Calu3 (cell line): Measurements from ENCODE around the gene ALK. TPM values are rescaled to one million over a fixed set of nuclear protein-coding genes. Genes with fewer than 3 reads are reported as not detected.

ENCODE experiments used
- BruUV-seq: library from RNA; stranded (reverse); fragments of 400-500 nt; replicated peaks from 2 replicates; lab custom pipeline; 2021; lab: Mats Ljungman, UMichigan
- CTCF ChIA-PET: fragments of 300-600 bp; sonication (Branson Sonifier 250); formaldehyde crosslinking; loops from one replicate; lab custom pipeline; 2022; ENCODE audit warnings: antibody characterized with exemption; lab: Charles Lee
- DNase-seq: peaks from one replicate; pipeline ENCODE4 v3.0.0; 2022
- H3K27ac Mint-ChIP-seq: one replicate; pipeline ENCODE4 v1.8.0; 2022; ENCODE audit warnings: mixed read lengths; ENCODE audit not compliant: unreplicated experiment
- H3K27me3 Mint-ChIP-seq: one replicate; pipeline ENCODE4 v1.8.0; 2022; ENCODE audit warnings: mixed read lengths; ENCODE audit not compliant: unreplicated experiment
- H3K36me3 Mint-ChIP-seq: one replicate; pipeline ENCODE4 v1.8.0; 2022; ENCODE audit warnings: mild to moderate bottlenecking, moderate library complexity, mixed read lengths; ENCODE audit not compliant: insufficient read depth, unreplicated experiment
- H3K4me1 Mint-ChIP-seq: one replicate; pipeline ENCODE4 v1.8.0; 2022; ENCODE audit warnings: mild to moderate bottlenecking, low read depth, mixed read lengths; ENCODE audit not compliant: unreplicated experiment
- H3K4me3 Mint-ChIP-seq: one replicate; pipeline ENCODE4 v1.8.0; 2022; ENCODE audit warnings: mild to moderate bottlenecking, low read depth, moderate library complexity, mixed read lengths; ENCODE audit not compliant: unreplicated experiment
- H3K9me3 Mint-ChIP-seq: one replicate; pipeline ENCODE4 v1.8.0; 2022; ENCODE audit warnings: low read depth, mixed read lengths; ENCODE audit not compliant: unreplicated experiment
- intact Hi-C: fragments of 100-400 bp; cut with micrococcal nuclease; formaldehyde crosslinking; loops from one replicate; pipeline ENCODE4 v1.10.0; 2022; ENCODE audit not compliant: unreplicated experiment
- total RNA-seq: library from RNA; stranded (reverse); gene quantifications from 2 replicates; pipeline ENCODE4 v1.2.3, GENCODE V29; 2022
- TF ChIP-seq, protein P1 (sequence below): fragments of 200-600 bp; IDR thresholded peaks from one replicate; pipeline ENCODE4 v1.8.0; 2022; ENCODE audit warnings: antibody characterized with exemption; ENCODE audit not compliant: unreplicated experiment

The ALK gene
- total RNA-seq, 1 experiment from 2014 or later, result not detected

DNA sequence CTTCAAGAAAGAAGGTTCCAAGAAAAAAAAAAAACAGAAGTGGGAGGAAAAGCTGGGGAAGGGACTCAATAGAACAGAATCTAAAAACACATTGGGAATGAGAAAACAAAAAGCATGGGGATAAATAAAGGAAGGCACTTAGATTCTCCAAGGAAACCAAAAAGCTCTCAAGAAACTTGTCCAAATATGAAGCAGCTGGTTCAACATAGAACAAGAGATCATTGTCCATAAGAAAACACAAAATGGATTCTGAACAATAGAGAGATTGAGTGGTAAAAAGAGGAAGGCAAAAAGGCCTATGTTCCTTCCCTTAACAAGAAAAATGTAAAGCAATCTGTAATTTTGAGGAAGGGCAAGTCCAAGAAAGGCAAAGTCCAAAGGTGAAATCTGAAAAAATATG, 32.9 kb upstream of the ALK start:
- TF ChIP-seq, protein P1, sequence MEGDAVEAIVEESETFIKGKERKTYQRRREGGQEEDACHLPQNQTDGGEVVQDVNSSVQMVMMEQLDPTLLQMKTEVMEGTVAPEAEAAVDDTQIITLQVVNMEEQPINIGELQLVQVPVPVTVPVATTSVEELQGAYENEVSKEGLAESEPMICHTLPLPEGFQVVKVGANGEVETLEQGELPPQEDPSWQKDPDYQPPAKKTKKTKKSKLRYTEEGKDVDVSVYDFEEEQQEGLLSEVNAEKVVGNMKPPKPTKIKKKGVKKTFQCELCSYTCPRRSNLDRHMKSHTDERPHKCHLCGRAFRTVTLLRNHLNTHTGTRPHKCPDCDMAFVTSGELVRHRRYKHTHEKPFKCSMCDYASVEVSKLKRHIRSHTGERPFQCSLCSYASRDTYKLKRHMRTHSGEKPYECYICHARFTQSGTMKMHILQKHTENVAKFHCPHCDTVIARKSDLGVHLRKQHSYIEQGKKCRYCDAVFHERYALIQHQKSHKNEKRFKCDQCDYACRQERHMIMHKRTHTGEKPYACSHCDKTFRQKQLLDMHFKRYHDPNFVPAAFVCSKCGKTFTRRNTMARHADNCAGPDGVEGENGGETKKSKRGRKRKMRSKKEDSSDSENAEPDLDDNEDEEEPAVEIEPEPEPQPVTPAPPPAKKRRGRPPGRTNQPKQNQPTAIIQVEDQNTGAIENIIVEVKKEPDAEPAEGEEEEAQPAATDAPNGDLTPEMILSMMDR, result no peak
- Mint-ChIP-seq H3K4me1 (no peaks in the 10 kb centered on the region), H3K4me3 (no peak overlapping the region), H3K36me3 (no peaks in the 10 kb centered on the region), H3K27me3 (peaks cover 89% of the 10 kb centered on the region), H3K27ac (no peak overlapping the region), H3K9me3 (peaks cover 6% of the 10 kb centered on the region)
- BruUV-seq, result no TSS peak
- CTCF ChIA-PET, result no interaction called here
- DNase-seq, result no peak
- intact Hi-C loops, result no loop called here

DNA sequence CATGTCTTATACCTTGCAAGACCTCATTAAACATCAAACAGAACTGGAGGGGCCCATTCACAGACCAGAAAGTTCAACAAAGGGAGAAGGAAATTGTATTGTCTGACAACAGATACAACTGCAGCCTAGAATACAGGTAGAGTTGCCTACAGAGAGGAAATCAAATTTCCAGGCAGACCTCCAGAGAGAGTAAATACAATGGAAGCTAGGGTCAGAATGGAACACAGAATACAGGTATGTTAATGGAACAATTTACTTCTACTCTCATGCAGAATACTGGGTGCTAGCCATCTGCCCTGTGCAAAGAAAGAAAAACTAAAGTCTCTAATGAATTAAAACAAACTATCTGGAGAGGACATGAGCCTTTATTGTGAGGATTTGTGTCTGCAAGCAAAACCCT, 31.6 kb upstream of the ALK start:
- no peak overlapping the region for H3K27ac Mint-ChIP-seq
- no TSS peak for BruUV-seq
- peaks cover 89% of the 10 kb centered on the region for H3K27me3 Mint-ChIP-seq
- intact Hi-C loops, result no loop called here
- TF ChIP-seq, protein P1, result no peak
- peaks cover 6% of the 10 kb centered on the region for H3K9me3 Mint-ChIP-seq
- no peak overlapping the region for H3K4me3 Mint-ChIP-seq
- no peaks in the 10 kb centered on the region for H3K4me1 Mint-ChIP-seq
- DNase-seq, result no peak
- no peaks in the 10 kb centered on the region for H3K36me3 Mint-ChIP-seq
- CTCF ChIA-PET, result no interaction called here

DNA sequence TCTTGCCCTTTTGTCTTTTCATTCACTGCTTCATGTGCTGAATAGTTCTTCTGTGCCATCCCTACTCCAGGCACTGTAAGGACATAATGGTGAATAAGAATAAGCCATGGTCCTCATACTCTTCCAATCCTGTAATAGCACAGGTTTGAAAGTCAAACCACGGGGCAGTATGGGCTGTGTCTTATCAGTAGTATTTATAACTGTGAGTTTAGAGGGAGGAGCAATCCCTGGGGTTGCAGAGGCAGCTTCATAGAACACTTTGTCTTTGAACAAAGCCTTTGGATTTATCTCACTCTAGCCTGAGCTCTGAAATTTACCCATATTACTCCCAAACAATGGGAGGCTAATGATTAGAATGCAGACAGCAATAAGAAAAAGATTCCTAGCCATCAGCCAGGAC, 30.2 kb upstream of the ALK start:
- peaks cover 92% of the 10 kb centered on the region for H3K27me3 Mint-ChIP-seq
- peaks cover 6% of the 10 kb centered on the region for H3K9me3 Mint-ChIP-seq
- CTCF ChIA-PET, result no interaction called here
- intact Hi-C loops, result no loop called here
- TF ChIP-seq, protein P1, result no peak
- no peak overlapping the region for H3K4me3 Mint-ChIP-seq
- no peak overlapping the region for H3K27ac Mint-ChIP-seq
- H3K4me1 Mint-ChIP-seq, result no peaks in the 10 kb centered on the region
- DNase-seq, result no peak
- BruUV-seq, result no TSS peak
- H3K36me3 Mint-ChIP-seq, result no peaks in the 10 kb centered on the region

DNA sequence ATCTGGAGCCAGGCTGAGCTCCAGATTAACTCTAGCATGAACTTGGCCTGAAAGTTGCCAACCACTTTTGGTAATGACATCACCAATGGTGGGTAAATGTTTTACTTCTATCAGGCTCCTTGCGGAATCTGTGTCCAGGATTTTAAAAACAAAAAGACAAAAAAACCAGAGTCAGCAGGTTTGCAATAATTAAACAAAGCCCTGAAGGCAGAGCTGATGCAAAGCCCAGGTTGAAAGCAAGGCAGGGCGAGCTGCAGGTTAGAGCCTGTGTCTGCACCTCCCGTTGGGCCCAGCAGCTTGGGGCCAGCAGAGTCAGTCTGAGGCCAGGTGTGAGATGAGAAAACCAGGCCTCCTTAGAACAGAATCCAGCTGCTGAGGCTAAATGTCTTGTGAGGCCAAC, 29.1 kb upstream of the ALK start:
- DNase-seq, result no peak
- Mint-ChIP-seq H3K9me3 (peaks cover 6% of the 10 kb centered on the region), H3K4me3 (no peak overlapping the region), H3K27me3 (peaks cover 86% of the 10 kb centered on the region), H3K36me3 (no peaks in the 10 kb centered on the region), H3K27ac (no peak overlapping the region), H3K4me1 (no peaks in the 10 kb centered on the region)
- BruUV-seq, result no TSS peak
- TF ChIP-seq, protein P1, result no peak
- CTCF ChIA-PET, result no interaction called here
- intact Hi-C loops, result no loop called here
